Mesenchymal stem cell (in vitro differentiated cells and primary cell): Measurements from ENCODE around the gene CEP128.
"Not testable (repeated sequence)": the region's sequence is repeated elsewhere in the genome, so short reads cannot be mapped to it uniquely, and the experiment has no call there.

Experiments used
- DNase-seq: peaks from one replicate; pipeline ENCODE4 v3.0.0-alpha.2; 2013
- H2AFZ ChIP-seq: one replicate; pipeline ENCODE4 v1.6.1; 2013; ENCODE audit warnings: low read depth, mild to moderate bottlenecking, control low read depth, inconsistent platforms, low read length, moderate library complexity
- H2AK5ac ChIP-seq: 2 replicates; pipeline ENCODE4 v1.6.1; 2013; ENCODE audit warnings: low read length, moderate library complexity, mild to moderate bottlenecking, inconsistent platforms; ENCODE audit not compliant: severe bottlenecking
- H2BK120ac ChIP-seq: one replicate; pipeline ENCODE4 v1.6.1; 2013; ENCODE audit warnings: low read depth, mild to moderate bottlenecking, inconsistent platforms, low read length, moderate library complexity
- H2BK12ac ChIP-seq, 2 experiments: one replicate each; pipeline ENCODE4 v1.6.1; 2013; ENCODE audit warnings: inconsistent platforms in 2 of 2, low read length in 2 of 2, mild to moderate bottlenecking in 2 of 2, moderate library complexity in 2 of 2, control low read depth in 1 of 2
- H2BK15ac ChIP-seq: one replicate; pipeline ENCODE4 v1.6.1; 2013; ENCODE audit warnings: mild to moderate bottlenecking, low read depth, inconsistent platforms; ENCODE audit not compliant: poor library complexity, severe bottlenecking
- H2BK5ac ChIP-seq: 2 replicates; pipeline ENCODE4 v1.6.1; 2013; ENCODE audit warnings: low read depth, mild to moderate bottlenecking, low read length, control low read depth, inconsistent platforms; ENCODE audit not compliant: poor library complexity, severe bottlenecking
- H3K14ac ChIP-seq, 2 experiments: one replicate each; pipeline ENCODE4 v1.6.1; 2013; ENCODE audit warnings: inconsistent platforms in 2 of 2, low read length in 2 of 2, control low read depth in 1 of 2, mild to moderate bottlenecking in 1 of 2, moderate library complexity in 1 of 2
- H3K18ac ChIP-seq, 2 experiments: one replicate each; pipeline ENCODE4 v1.6.1; 2013; ENCODE audit warnings: inconsistent platforms in 2 of 2, low read length in 2 of 2, control low read depth in 1 of 2, low read depth in 1 of 2, mild to moderate bottlenecking in 1 of 2
- H3K23ac ChIP-seq, 2 experiments: one replicate each; pipeline ENCODE4 v1.6.1; 2013; ENCODE audit warnings: inconsistent platforms in 2 of 2, low read length in 2 of 2, mild to moderate bottlenecking in 2 of 2, moderate library complexity in 2 of 2, control low read depth in 1 of 2
- H3K27ac ChIP-seq: 2 replicates; pipeline ENCODE4 v1.5.1; 2013; ENCODE audit warnings: mild to moderate bottlenecking, moderate library complexity, low read length, control low read depth, inconsistent platforms; ENCODE audit not compliant: poor library complexity, severe bottlenecking
- H3K27me3 ChIP-seq, 2 experiments: 2 replicates each; pipeline versions ENCODE4 v1.6.1 to v1.7.0; 2013; ENCODE audit warnings: low read length in 2 of 2, mild to moderate bottlenecking in 2 of 2, moderate library complexity in 2 of 2, control low read depth in 1 of 2, inconsistent platforms in 1 of 2; ENCODE audit not compliant: control insufficient read depth in 1 of 2, insufficient read depth in 1 of 2
- H3K36me3 ChIP-seq, 2 experiments: 2 replicates each; pipeline versions ENCODE4 v1.6.1 to v1.7.0; 2013; ENCODE audit warnings: low read length in 2 of 2, control low read depth in 1 of 2, inconsistent platforms in 1 of 2, low read depth in 1 of 2, mild to moderate bottlenecking in 1 of 2; ENCODE audit not compliant: insufficient read depth in 2 of 2, control insufficient read depth in 1 of 2
- H3K4ac ChIP-seq, 2 experiments: one replicate each; pipeline ENCODE4 v1.6.1; 2013; ENCODE audit warnings: inconsistent platforms in 2 of 2, low read length in 2 of 2, mild to moderate bottlenecking in 2 of 2, moderate library complexity in 2 of 2, control low read depth in 1 of 2, low read depth in 1 of 2
- H3K4me1 ChIP-seq: 2 replicates; pipeline ENCODE4 v1.6.1; 2013; ENCODE audit warnings: low read depth, low read length, control low read depth; ENCODE audit not compliant: control insufficient read depth, insufficient read depth
- H3K4me2 ChIP-seq: 2 replicates; pipeline ENCODE4 v1.6.1; 2013; ENCODE audit warnings: low read length, mild to moderate bottlenecking, inconsistent platforms; ENCODE audit not compliant: poor library complexity, severe bottlenecking
- H3K4me3 ChIP-seq, 2 experiments: 2 replicates each; pipeline versions ENCODE4 v1.5.1 to v1.7.0; 2013; ENCODE audit warnings: low read length in 2 of 2, mild to moderate bottlenecking in 2 of 2, control low read depth in 1 of 2, low read depth in 1 of 2; ENCODE audit not compliant: insufficient read depth in 1 of 2
- H3K79me1 ChIP-seq: replicated peaks from 2 replicates; pipeline ENCODE4 v1.6.1; 2013; ENCODE audit warnings: mild to moderate bottlenecking, control low read depth, low read length, inconsistent platforms; ENCODE audit not compliant: poor library complexity, severe bottlenecking
- H3K9ac ChIP-seq: 2 replicates; pipeline ENCODE4 v1.7.0; 2013; ENCODE audit warnings: mild to moderate bottlenecking, low read length, moderate library complexity
- H3K9me3 ChIP-seq: 2 replicates; pipeline ENCODE4 v1.7.0; 2013; ENCODE audit warnings: mild to moderate bottlenecking, low read length; ENCODE audit not compliant: control insufficient read depth
- H4K8ac ChIP-seq: one replicate; pipeline ENCODE4 v1.6.1; 2013; ENCODE audit warnings: inconsistent platforms, mild to moderate bottlenecking, low read length, moderate library complexity
- H4K91ac ChIP-seq: one replicate; pipeline ENCODE4 v1.6.1; 2013; ENCODE audit warnings: mild to moderate bottlenecking, low read length, inconsistent platforms
- WGBS: methylation state at CpG from one replicate; pipeline ENCODE4 v1.1.7; 2013; ENCODE audit warnings: mixed read lengths; 5-methylcytosine and 5-hydroxymethylcytosine counted together

Gene CEP128

GRCh38 chr14:80924365-80925103, 17.0 kb downstream of the CEP128 start:
- no peak overlapping the region for H3K27ac ChIP-seq
- H3K9me3 ChIP-seq, result no peaks in the 10 kb centered on the region
- no peak overlapping the region for H3K4me3 ChIP-seq
- no peak overlapping the region for H4K8ac ChIP-seq
- no peak overlapping the region for H3K14ac ChIP-seq
- no peak overlapping the region for H2AFZ ChIP-seq
- DNase-seq, result no peak
- H3K23ac ChIP-seq, result no peak overlapping the region
- H3K4me1 ChIP-seq, result peaks cover 14% of the 10 kb centered on the region
- no peak overlapping the region for H3K4me2 ChIP-seq
- H3K18ac ChIP-seq, result no peak overlapping the region
- H2AK5ac ChIP-seq, result no peak overlapping the region
- H4K91ac ChIP-seq, result no peak overlapping the region
- H2BK5ac ChIP-seq, result no peak overlapping the region
- H3K79me1 ChIP-seq, result peaks cover 26% of the 10 kb centered on the region
- H3K36me3 ChIP-seq, result no peaks in the 10 kb centered on the region
- H2BK120ac ChIP-seq, result no peak overlapping the region
- WGBS, result 89% methylated on average over 1 of the region's 2 CpGs
- H3K27me3 ChIP-seq, result no peaks in the 10 kb centered on the region
- no peak overlapping the region for H2BK12ac ChIP-seq
- H2BK15ac ChIP-seq, result no peak overlapping the region
- H3K4ac ChIP-seq, result no peak overlapping the region
- H3K9ac ChIP-seq, result no peak overlapping the region

- Histone ChIP-seq H3K18ac (no peak overlapping the region), H4K91ac (no peak overlapping the region), H2BK15ac (no peak overlapping the region), H2BK5ac (no peak overlapping the region), H3K9ac (no peak overlapping the region), H3K4me1 (peaks cover 14% of the 10 kb centered on the region), H3K27ac (no peak overlapping the region), H3K4me2 (no peak overlapping the region), H4K8ac (no peak overlapping the region), H3K9me3 (no peaks in the 10 kb centered on the region), H2BK120ac (no peak overlapping the region), H2AFZ (no peak overlapping the region), H3K36me3 (no peaks in the 10 kb centered on the region), H3K79me1 (peaks cover 24% of the 10 kb centered on the region), H3K23ac (no peak overlapping the region), H3K4ac (no peak overlapping the region), H3K27me3 (no peaks in the 10 kb centered on the region), H2BK12ac (no peak overlapping the region), H3K4me3 (no peak overlapping the region), H3K14ac (no peak overlapping the region), H2AK5ac (no peak overlapping the region)
- DNase-seq, result no peak
Observed at GRCh38 chr14:80923368-80923767, 18.2 kb downstream of the CEP128 start.

DNA sequence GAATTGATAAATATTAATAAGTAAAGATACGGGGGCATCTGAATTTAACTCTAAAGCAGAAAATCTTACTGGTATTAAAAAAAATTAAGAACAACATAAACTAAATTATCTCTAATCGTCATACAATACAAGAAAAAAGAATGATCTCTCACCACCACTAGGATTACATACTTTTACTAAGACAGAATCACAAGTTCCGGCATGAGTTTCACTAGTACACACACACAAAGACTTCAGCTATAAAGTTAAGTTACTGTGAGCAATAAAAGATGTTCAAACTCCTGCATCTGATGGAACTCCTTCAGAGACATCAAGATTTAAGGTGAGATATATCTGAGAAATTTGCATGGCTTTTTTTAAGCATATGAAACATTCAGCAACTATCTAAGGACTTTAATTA, 21.9 kb downstream of the CEP128 start:
- Histone ChIP-seq H2AFZ (no peak overlapping the region), H3K23ac (no peak overlapping the region), H2BK5ac (no peak overlapping the region), H2BK15ac (no peak overlapping the region), H3K36me3 (no peaks in the 10 kb centered on the region), H3K27ac (no peak overlapping the region), H3K4me3 (no peak overlapping the region), H4K91ac (no peak overlapping the region), H2BK120ac (no peak overlapping the region), H3K9ac (no peak overlapping the region), H3K14ac (no peak overlapping the region), H4K8ac (no peak overlapping the region), H3K4me2 (no peak overlapping the region), H2BK12ac (no peak overlapping the region), H3K79me1 (peaks cover 5% of the 10 kb centered on the region), H3K9me3 (no peaks in the 10 kb centered on the region), H3K18ac (no peak overlapping the region), H3K4me1 (no peaks in the 10 kb centered on the region), H2AK5ac (no peak overlapping the region), H3K27me3 (no peaks in the 10 kb centered on the region), H3K4ac (no peak overlapping the region)
- 100% methylated on average over 1 of the region's 3 CpGs for WGBS
- no peak for DNase-seq

DNA sequence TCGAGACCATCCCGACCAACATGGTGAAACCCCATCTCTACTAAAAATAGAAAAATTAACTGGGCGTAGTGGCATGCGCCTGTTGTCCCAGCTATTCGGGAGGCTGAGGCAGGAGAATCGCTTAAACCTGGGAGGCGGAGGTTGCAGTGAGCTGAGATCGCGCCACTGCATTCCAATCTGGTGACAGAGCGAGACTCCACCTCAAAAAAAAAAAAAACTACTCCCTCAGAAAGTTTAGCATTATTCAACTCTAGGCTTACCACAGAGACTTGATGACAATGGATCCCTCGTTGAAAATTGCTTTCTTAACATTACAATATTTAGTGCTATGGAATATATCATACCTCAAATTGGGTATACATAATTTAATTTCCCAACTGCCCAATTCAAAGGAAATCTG, 29.5 kb downstream of the CEP128 start:
- not testable (repeated sequence) for DNase-seq, H3K23ac ChIP-seq, H2BK12ac ChIP-seq, H3K79me1 ChIP-seq, H2BK120ac ChIP-seq, H2BK5ac ChIP-seq, H3K27me3 ChIP-seq, H2BK15ac ChIP-seq, H2AK5ac ChIP-seq, H3K14ac ChIP-seq, H3K36me3 ChIP-seq, H3K4me1 ChIP-seq, H3K18ac ChIP-seq, H3K4me3 ChIP-seq, H3K9me3 ChIP-seq, H3K27ac ChIP-seq, H3K4me2 ChIP-seq, H4K8ac ChIP-seq, H3K4ac ChIP-seq, H2AFZ ChIP-seq, H4K91ac ChIP-seq, H3K9ac ChIP-seq
- WGBS, result 97% methylated on average over 9 of the region's 11 CpGs
